GM18907 (cell line): ENCODE data around the gene STX19.
A peak's percentile ranks its signal among the peaks of the same experiment; 100 is the strongest.
"Not testable (repeated sequence)": the region's sequence is repeated elsewhere in the genome, so short reads cannot be mapped to it uniquely, and the experiment has no call there.

Experiments used
- ATAC-seq: cut with Tn5 transposase; IDR thresholded peaks from one replicate; pipeline ENCODE4 v1.9.1; 2021; ENCODE audit warnings: mild to moderate bottlenecking, moderate library complexity; ENCODE audit not compliant: unreplicated experiment

The STX19 gene

GRCh38 chr3:93979850-93980676 is 48.3 kb downstream of the STX19 start, which contains the start of gene ARL13B:
TSS of gene ARL13B (plus strand) at chr3:93980155. CDS start at chr3:93980424, 269 bp downstream.
- peak; percentile 100 for ATAC-seq

- ATAC-seq = peak; percentile 88
Observed at GRCh38 chr3:93973131-93974126, 55.0 kb downstream of the STX19 start, which contains the start of gene PROS1. TSS of gene PROS1 (minus strand) at chr3:93973896. CDS start at chr3:93973749, 147 bp downstream.

- ATAC-seq = no peak
Observed at GRCh38 chr3:93969997-93970396, 58.4 kb downstream of the STX19 start.

- ATAC-seq = no peak
Observed at GRCh38 chr3:93969443-93969842, 59.0 kb downstream of the STX19 start.

- ATAC-seq = not testable (repeated sequence)
Observed at GRCh38 chr3:93965106-93965505, 63.3 kb downstream of the STX19 start.
